Astrocyte of the hippocampus (primary cell): ENCODE results near the gene SPOCK1.
"Not testable (repeated sequence)": the region's sequence is repeated elsewhere in the genome, so short reads cannot be mapped to it uniquely, and the experiment has no call there.

Source experiments
- DNase-seq: peaks from one replicate; pipeline ENCODE4 v3.0.0; 2011; ENCODE audit warnings: low read depth, low spot score

SPOCK1 gene

GRCh38 chr5:137264573-137264972 is 234.6 kb downstream of the SPOCK1 start:
- DNase-seq, result peak; percentile 28

- DNase-seq, result peak; percentile 20
Observed at GRCh38 chr5:137264041-137264440, 235.1 kb downstream of the SPOCK1 start.

DNA sequence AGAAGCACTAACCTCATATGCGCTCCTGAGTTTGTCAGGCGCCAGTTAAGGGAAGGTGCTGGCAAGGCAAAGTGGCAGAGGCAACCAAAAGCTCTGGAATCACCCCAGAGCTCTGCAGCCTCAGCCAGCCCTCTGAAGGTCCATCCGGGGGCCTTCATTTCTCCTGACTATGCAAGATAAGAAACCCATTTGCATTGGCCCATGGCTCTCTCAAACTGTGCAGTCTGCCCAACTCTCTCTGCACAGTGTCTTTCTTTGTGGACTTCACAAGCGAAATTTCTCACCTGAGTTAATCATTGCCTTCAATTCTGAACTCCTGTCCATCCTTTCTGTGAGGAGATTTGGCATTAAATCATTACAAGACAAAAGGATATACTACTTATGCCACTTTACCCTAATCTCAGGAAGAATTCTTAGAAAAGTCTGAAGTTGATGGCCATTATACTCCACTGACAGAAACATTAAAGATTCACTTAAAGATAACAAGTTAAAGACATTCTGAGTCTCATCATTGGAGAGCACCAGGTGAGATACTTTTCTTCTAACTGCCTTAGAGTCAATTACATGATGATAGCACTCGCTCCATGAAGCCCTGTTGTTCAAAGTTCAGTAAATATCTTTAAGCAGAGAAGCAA is 235.6 kb downstream of the SPOCK1 start:
- no peak for DNase-seq

GRCh38 chr5:137262818-137263217 is 236.3 kb downstream of the SPOCK1 start:
- DNase-seq, result no peak

GRCh38 chr5:137260820-137261695 is 238.1 kb downstream of the SPOCK1 start:
- DNase-seq, result no peak

DNA sequence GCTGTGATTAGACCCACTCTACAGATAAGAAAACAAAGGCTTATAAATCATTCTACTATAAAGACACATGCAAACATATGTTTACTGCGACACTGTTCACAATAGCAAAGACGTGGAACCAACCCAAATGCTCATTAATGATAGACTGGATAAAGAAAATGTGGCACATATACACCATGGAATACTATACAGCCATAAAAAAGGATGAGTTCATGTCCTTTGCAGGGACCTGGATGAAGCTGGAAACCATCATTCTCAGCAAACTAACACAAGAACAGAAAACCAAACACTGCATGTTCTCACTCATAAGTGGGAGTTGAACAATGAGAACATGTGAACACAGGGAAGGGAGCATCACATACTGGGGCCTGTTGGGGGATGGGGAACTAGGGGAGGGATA is 240.0 kb downstream of the SPOCK1 start:
- DNase-seq, result not testable (repeated sequence)

DNA sequence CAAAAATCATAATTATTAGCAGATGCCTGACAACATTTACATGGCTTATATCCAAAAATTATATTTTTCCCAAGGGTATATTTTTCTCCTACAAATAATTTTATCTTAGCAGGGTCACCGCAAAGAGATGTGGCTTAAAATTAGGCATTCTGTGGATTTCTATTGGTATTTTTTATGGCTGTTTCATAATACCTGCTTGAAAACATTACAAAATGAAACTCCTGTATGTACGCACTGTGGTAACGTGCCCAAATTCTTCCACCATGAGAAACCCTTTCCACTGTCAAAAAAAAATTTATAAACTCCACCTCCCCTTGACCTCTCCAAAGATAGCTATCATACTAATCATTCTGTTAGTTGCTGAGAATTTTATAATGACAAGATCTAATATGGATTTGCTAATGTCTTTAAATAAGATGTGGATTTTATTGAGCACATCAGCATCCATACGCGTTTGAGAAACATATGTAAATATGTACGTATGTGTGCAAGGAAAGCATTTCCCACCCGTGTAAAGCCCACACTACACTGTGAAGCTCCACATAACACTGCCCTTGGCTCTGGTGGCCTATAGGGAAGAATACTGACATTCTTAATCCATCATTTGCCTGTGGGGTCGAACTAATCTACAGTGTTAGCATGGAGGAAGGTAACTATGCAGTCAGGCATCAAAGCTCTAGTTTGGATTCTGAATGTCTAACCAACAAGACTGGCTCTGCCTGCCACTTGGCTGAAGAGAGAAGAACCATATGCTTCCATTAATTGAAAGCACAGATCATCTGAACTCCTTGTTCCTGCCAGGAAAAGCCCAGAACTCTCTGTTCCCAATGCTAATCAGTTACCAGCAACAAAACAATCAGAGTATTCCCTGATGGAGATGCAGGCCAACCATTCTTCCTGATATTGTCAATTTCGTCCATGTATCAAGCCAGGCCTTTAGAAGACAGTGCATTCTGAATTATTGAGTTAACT is 244.7 kb downstream of the SPOCK1 start:
- peak; percentile 25 for DNase-seq

DNA sequence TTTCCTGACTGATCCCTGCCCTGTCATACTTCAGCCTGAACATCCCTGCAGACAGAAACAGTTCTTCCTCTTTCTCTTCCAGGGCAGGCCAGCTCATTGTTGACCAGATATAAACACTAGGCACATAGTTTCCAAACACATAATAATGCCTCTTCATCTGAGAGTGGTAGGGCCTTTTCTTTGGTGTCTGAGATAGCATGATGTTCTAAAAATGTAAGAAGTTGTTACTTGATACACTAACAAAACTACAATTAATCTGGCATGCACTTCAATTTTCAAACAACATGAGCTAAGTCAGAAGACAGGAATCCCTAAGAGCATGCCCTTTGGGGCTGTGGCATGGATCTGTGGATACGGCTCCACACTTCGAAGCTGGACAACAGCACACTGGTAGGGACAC is 246.6 kb downstream of the SPOCK1 start:
- no peak for DNase-seq

- no peak for DNase-seq
Observed at GRCh38 chr5:137250421-137250820, 248.7 kb downstream of the SPOCK1 start.

DNA sequence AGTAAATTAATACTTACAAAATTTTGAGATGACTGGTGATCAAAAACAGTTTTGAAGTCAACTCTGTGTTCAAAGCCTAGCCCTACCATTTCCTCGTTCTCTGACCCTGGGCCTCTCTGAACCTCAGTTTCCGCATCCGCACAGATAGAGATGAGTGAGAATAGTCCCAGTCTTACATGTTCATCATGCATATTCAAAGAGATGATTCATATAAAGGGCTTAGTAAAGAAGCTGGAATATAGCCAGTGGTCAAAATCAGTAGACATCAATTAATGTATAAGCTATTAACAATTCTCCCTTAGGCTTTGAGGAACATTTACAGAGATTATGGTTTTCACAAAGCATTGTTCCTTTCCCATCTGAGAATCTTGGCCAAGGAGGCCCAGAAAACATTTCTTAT is 250.6 kb downstream of the SPOCK1 start:
- no peak for DNase-seq

DNA sequence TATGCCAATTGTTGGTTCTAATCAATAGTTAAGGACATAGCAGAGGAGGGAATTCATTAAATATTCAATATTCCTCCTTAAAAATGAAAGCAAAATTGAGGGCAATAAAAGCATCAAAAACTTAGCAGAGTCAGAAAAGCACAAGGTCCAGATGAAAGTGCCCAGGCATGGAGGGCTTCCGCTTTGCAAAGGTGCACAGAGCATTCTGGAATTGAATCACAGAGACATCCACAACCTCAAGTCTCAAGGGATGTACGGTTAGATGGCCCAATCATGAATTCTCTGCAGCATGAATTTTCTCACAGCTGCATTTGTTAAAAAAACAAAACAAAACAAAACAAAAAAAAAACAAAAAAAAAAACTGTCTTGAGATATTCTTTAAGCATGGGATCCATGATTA is 253.7 kb downstream of the SPOCK1 start:
- no peak for DNase-seq

DNA sequence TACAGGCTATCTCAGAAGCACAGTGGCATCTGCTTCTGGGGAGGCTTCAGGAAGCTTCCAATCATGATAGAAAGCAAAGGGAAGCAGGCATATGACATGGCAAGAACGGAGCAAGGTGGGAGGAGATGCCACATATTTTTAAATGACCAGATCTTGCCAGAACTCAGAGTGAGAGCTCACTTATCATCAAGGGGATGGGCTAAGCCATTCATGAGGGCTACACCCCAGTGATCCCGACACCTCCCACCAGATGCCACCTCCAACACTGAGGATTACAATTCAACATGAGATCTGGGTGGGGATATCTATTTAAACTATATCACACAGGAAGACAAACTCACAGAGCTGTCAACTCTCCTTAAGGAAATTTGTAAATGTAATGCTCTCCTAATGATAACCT is 258.8 kb downstream of the SPOCK1 start:
- no peak for DNase-seq

GRCh38 chr5:137236849-137237507 is 262.1 kb downstream of the SPOCK1 start:
- DNase-seq, result no peak

- no peak for DNase-seq
Observed at GRCh38 chr5:137236252-137236651, 262.9 kb downstream of the SPOCK1 start.

DNA sequence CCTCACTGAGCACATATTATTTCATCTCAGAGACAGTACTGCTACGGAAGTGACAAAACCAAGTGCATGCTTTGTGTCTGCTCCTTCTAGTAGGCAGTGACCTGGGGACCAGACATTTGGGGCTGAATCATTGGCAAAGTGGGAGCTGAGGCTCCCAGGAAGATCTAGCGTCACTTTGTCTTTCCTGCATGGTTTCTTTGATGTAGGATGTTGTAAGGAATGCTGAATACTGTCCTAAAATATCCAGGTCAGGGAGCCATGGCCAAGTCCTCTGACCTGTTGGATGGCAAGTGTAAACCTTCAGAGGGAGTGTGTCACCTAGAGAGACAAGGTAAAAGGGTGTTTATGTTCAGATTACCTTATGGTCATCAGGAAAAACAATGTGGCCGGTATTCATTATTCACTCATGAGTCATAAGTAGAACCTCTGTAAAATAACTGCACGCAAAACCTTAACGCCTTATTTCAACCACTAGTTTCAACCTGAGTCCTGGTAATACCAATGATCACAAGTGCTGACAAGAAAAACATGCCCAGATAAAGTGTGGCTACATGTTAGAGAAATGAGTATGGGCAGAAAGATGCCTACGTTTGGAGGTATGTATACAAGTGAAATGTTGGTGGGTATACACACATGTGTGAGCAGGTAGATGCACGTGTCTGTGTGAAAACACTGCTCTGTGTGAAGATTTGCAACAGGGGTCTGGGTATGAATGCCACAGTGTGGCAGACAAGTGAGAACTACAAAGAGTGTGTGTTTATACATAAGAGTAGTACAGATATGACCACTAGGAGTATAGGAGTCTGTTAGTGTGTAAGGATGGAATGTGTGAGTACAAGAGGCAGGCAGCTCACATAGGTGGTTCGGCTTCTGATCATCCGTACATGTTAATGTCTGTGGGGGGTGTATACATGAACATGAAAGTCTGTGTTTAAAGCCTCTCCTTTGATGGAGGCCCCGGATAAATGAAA is 263.9 kb downstream of the SPOCK1 start:
- DNase-seq, result peak; percentile 49

DNA sequence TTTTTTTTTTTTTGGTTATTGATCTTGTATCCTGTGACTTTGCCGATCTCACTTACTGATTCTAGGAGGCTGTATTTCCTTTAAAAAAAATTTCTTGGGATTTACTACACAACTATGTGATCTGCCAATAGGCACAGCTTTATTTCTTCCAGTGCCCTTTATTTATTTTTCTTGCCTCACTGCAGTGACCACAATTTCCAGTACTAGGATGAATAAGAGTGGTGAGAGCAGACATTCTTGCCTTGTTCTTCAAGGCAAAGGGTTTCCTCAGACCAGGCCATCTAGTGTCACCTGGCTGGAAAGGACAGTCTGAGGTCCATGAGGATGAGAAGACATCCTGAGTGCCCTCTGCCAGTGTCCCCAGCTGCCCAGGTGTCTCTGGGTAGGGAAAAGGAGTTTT is 265.4 kb downstream of the SPOCK1 start:
- DNase-seq, result peak; percentile 38

DNA sequence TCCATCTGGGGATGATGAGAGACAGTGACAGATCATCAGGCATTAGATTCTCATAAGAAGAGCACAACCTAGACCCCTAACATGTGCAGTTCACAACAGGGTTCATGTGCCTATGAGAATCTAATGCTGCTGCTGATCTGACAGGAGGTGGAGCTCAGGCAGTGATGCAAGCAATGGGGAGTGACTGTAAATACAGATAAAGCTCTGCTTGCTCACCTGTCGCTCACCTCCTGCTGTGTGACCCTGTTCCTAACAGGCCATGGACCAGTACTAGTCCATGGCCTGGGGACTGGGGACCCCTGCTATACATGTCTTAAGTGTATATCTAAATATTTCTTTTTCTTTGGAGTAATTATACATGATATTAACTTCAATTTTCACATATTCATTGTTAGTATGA is 265.8 kb downstream of the SPOCK1 start:
- DNase-seq, result not testable (repeated sequence)

DNA sequence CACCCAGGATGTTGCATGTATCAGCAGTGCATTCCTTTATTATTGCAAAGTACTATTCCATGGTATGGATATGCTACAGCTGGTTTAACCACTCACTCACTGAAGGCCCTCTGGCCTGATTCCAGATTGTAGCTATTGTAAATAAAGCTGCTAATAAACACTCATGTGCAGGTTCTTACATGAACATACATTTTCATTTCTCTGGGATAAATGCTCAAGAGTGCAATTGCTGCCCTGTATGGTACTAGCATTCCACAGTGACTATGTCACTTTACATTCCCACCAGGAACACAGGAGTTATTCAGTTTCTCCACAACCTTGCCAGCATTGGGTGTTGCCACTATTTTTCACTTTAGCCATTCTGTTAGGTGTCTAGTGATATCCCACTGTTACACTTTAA is 267.6 kb downstream of the SPOCK1 start:
- peak; percentile 46 for DNase-seq

DNA sequence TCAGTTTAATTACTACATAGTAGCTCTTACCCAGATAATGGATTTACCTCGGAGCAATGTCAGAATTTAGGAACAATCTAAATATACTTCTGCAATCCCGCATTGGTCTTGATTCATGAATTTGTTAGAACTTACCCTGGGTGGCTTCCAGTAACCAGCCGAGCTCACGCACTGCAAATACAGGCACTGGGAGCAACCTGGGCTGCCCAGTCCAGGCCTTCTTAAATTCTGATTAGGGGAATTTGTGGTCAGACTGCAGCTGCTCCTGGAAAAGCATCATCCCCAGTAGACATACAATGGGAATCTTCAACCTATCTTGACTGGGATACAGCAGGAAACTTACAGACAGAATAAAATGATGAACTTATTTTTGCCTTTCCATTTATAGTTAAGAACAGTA is 270.3 kb downstream of the SPOCK1 start:
- DNase-seq, result no peak

DNA sequence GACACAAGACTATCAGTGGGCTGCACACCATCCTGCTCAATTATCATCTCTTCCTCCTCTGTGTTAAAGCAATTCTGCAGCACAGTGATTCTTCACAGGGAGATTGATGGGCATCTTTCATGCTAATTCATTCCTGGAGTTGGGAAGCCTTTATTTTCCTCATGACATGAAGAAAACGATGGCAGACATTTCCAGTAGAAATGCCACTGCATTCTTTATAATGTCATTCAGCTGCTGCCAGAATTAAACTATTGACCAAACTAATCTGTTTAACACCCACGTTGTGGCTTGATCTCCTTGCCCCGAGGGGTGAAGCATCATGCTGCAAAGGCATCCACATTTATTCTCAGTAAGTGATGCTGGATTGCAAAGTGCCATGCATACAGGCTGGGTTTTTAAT is 273.0 kb downstream of the SPOCK1 start:
- no peak for DNase-seq
